Myometrial cell (primary cell): ENCODE data around the gene DACT3. TPM values are rescaled to one million over a fixed set of nuclear protein-coding genes. Genes with fewer than 3 reads are reported as not detected.

Experiments
- total RNA-seq: library from RNA; depleted of rRNA; stranded (reverse); fragments of >200 nt; gene quantifications from 2 replicates; pipeline ENCODE4 v1.2.3, GENCODE V29; 2015

Gene DACT3, protein sequence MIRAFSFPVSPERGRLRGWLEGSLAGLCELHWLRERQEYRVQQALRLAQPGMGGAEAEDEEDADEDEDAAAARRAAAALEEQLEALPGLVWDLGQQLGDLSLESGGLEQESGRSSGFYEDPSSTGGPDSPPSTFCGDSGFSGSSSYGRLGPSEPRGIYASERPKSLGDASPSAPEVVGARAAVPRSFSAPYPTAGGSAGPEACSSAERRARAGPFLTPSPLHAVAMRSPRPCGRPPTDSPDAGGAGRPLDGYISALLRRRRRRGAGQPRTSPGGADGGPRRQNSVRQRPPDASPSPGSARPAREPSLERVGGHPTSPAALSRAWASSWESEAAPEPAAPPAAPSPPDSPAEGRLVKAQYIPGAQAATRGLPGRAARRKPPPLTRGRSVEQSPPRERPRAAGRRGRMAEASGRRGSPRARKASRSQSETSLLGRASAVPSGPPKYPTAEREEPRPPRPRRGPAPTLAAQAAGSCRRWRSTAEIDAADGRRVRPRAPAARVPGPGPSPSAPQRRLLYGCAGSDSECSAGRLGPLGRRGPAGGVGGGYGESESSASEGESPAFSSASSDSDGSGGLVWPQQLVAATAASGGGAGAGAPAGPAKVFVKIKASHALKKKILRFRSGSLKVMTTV
- total RNA-seq, result 4.0 and 5.1 TPM in 2 replicates

DNA sequence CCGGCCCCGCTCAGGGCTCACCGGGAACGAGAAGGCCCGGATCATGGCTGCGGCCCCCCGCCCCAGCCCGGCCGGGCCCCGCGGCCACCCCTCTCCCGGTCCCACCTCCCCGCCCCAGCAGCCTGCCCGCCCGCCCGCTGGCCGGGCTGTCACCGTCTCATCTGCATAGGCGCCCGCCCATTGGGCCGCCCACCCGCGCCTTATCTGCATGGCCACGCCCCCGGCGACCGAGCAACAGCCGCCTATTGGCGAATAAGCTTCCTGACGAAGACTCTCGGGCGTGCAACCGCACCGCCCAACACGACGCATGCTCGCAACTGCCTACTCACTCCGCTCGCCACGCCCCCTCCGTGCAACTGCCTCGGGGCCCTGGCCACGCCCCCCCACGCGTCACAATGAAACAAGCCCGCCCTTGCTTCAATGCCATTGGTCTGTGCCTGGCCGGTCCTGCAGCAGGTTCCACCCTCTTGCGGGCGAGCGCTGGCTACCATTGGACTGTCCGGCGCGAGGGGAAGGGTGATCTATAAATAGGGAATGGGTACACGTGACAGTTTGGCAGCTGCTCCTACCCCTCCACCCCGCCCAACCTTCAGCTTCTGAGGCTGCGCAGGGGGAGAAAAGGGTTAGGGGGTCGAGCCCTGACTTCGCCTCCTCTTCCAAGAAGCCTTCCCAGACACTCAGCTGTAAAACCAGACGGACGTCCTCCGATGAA, at the start of gene DACT3:
DACT3 (minus strand) TSS at position 163 of the 712 bp plus-strand sequence; CDS start at position 45, 118 bp downstream.

DNA sequence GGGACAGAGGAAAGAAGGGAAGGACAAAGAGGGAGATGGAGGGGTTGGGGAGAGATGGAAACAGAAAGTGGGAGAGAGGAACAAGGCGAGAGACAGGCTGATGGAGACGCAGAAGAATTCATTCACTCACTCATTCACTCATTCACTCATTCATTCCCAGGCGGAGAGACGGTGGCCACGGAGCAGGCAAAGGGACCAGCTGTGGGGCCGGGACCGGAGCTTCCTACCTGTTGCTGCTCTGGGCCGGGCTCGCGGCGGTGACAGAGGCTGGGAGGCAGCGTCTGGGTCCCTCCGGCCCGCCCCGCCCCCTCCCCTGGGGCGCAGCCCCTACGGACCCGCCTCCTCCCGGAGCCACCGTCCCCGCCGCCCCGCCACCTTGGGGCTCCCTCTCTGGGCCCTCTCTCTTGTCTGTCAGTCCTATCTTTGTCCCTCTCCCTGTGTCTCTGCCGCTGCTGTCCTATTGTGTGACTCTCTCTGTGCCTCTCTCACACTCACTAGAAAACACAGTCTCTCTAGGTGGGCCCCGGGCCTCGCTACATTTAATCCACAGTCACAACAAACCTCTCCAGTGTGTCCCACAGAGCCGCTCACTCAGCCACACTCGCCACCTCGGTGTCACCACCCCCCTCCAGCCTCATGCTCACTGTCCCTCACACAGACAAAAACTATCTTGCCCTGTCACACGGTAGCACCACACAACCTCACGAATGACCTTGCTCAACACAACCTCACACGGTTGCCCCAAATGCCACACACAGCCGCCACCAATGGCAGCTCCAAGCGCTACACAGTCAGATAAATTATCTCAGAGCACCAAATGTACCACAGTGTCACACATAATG, 24.8 kb downstream of the DACT3 start, which contains the start of gene GNG8:
GNG8 (minus strand) TSS at position 283 of the 842 bp plus-strand sequence. CDS start 1,520 bp downstream, outside the sequence.

DNA sequence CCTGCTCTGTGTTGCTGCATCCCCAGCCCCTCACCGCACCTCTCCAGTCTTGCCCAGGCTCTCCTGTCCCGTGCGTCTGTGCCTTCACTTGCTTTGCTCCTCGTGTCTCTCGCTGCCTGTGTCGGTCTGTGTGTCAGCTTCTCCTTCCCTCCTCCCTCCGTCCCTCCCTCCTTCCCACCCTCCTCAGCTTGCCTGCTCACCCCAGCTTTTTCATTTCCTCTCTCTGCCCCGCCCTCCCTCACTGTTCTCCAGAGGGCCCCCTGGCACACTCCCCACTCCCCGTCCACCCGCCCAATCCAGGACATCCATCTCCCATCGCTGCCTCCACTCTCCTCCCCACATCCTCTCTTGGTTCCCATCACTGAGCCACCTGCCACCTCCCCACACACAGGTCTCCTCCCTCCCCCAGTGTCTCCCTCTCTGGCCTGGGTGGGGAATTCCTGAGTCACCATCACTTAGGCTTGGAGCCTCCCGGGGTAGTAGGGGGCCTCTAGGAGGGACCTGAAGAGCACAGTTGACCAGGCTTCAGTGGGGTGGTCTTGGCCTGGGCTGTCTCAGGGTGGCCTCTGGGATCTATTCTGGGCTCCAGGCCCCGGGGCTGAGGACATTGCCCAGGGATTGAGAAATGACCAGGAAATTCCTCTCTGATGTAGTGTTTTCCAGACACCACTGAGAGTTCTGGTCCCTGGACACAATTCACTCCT, 35.9 kb downstream of the DACT3 start, which contains the start of gene PTGIR:
PTGIR (minus strand) TSS at position 132 of the 704 bp plus-strand sequence. CDS start 864 bp downstream, outside the sequence.

DNA sequence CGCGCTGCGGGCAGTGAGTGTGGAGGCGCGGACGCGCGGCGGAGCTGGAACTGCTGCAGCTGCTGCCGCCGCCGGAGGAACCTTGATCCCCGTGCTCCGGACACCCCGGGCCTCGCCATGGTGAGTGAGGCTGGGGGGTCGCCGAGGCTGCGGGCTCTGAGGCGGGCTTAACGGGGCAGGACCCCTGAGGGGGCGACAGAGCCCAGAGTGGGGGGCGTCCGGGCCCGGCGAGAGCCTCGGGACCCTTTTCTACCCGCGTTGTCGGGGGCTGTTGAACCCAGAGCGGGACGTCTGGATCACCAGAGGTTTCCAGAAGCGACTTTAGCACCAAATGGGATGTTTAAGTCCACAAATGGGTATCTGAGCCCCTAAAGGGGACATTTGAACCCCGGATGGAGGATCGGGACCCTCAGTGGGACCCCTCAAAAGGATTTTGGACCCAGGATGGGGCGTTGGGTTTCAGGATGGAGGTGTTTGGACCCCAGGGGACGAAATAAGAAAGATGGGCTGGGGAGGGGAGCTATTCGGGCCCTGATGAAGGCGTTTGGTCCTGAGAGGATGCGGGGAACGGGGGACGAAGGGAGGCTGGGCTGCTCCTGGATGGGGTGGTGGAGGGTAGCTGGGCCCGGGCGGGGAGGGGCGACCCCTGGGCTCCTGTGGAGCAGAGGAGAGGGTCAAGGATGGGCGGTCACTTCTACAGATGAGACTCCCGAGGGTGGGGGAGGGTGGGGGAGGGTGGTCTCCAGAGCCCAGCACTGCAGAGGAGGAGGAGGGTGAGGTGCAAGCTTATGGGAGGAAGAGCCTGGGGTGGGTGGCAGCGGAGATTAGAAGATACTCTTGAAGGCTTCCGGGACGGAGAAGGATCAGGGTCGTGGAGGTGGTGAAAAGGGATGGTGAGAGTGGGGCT, 59.4 kb downstream of the DACT3 start, which contains the start of gene CALM3:
CALM3 (plus strand) TSS at position 13 of the 907 bp plus-strand sequence; CDS start at position 118, 105 bp downstream.

Other genes with a start within 250 kb of the DACT3 start
- gene CCDC8, start 247.6 kb downstream of the DACT3 start, total RNA-seq, result 22.2 and 22.5 TPM in 2 replicates
- gene PNMA8C, start 232.2 kb downstream of the DACT3 start, total RNA-seq, result not detected in 2 replicates
- 3.2 and 3.4 TPM in 2 replicates for gene PNMA8A, start 189.6 kb downstream of the DACT3 start, total RNA-seq
- 0.29 and 0.35 TPM in 2 replicates for gene PNMA8B, start 165.3 kb downstream of the DACT3 start, total RNA-seq
- gene CALM3, start 59.9 kb downstream of the DACT3 start, total RNA-seq, result 350 and 373 TPM in 2 replicates
- gene PTGIR, start 36.1 kb downstream of the DACT3 start, total RNA-seq, result 5.0 and 11.2 TPM in 2 replicates
- gene GNG8, start 25.0 kb downstream of the DACT3 start, total RNA-seq, result not detected in 2 replicates
- 23.4 and 25.2 TPM in 2 replicates for gene PRKD2, start 55.9 kb upstream of the DACT3 start, total RNA-seq
- 21.6 and 30.7 TPM in 2 replicates for gene FKRP, start 84.9 kb upstream of the DACT3 start, total RNA-seq
- 73.0 and 76.4 TPM in 2 replicates for gene STRN4, start 85.3 kb upstream of the DACT3 start, total RNA-seq
- 347 and 349 TPM in 2 replicates for gene SLC1A5, start 127.4 kb upstream of the DACT3 start, total RNA-seq
- gene AP2S1, start 189.7 kb upstream of the DACT3 start, total RNA-seq, result 347 and 432 TPM in 2 replicates
- gene ARHGAP35, start 199.8 kb upstream of the DACT3 start, total RNA-seq, result 22.8 and 26.6 TPM in 2 replicates